GM12874 (cell line): ENCODE measurements around the gene SAMM50.

Experiments used
- CTCF ChIP-seq: IDR thresholded peaks from 2 replicates; pipeline ENCODE4 v1.5.1; 2011; ENCODE audit warnings: low read depth, mild to moderate bottlenecking, control low read depth, low read length, moderate library complexity; ENCODE audit not compliant: insufficient read depth

SAMM50 gene

GRCh38 chr22:43928468-43928867 lies 26.8 kb upstream of the SAMM50 start:
- no peak for TF ChIP-seq CTCF

GRCh38 chr22:43928908-43929307 lies 26.3 kb upstream of the SAMM50 start:
- no peak for TF ChIP-seq CTCF

- no peak for TF ChIP-seq CTCF
These were observed 23.5 kb upstream of the SAMM50 start for GRCh38 chr22:43931771-43932170.

- TF ChIP-seq CTCF: no peak
These were observed 13.8 kb upstream of the SAMM50 start for GRCh38 chr22:43941449-43941848.

GRCh38 chr22:43944670-43945430 lies 10.4 kb upstream of the SAMM50 start:
- TF ChIP-seq CTCF: no peak

GRCh38 chr22:43945632-43946383 lies 9.4 kb upstream of the SAMM50 start:
- peak; percentile 93 for TF ChIP-seq CTCF

- no peak for TF ChIP-seq CTCF
These were observed 8.9 kb upstream of the SAMM50 start for GRCh38 chr22:43946384-43946667.
